HUES64 (cell line): ENCODE measurements around the gene C17orf100.
"Not testable (repeated sequence)": the region's sequence is repeated elsewhere in the genome, so short reads cannot be mapped to it uniquely, and the experiment has no call there.

Experiments
- H3K27ac ChIP-seq: 2 replicates; pipeline ENCODE4 v1.7.0; 2013; ENCODE audit warnings: low read depth, low read length, inconsistent platforms
- H3K27me3 ChIP-seq: 2 replicates; pipeline ENCODE4 v1.6.1; 2013; ENCODE audit warnings: mild to moderate bottlenecking, low read length; ENCODE audit not compliant: insufficient read depth
- H3K36me3 ChIP-seq: 2 replicates; pipeline ENCODE4 v1.6.1; 2013; ENCODE audit warnings: mild to moderate bottlenecking, low read length; ENCODE audit not compliant: insufficient read depth
- H3K4me1 ChIP-seq: 2 replicates; pipeline ENCODE4 v1.6.1; 2013; ENCODE audit warnings: mild to moderate bottlenecking, low read length, moderate library complexity; ENCODE audit not compliant: insufficient read depth
- H3K4me3 ChIP-seq: 2 replicates; pipeline ENCODE4 v1.5.1; 2013; ENCODE audit warnings: mild to moderate bottlenecking, low read length, moderate library complexity
- H3K9ac ChIP-seq: 2 replicates; pipeline ENCODE4 v1.6.1; 2013; ENCODE audit warnings: mild to moderate bottlenecking, low read depth, low read length
- H3K9me3 ChIP-seq: 2 replicates; pipeline ENCODE4 v1.6.1; 2013; ENCODE audit warnings: low read depth, low read length; ENCODE audit not compliant: insufficient read depth
- WGBS: fragments of 150-250, 120-280 bp; methylation state at CpG from one replicate; pipeline ENCODE4 v1.1.7; 2013; ENCODE audit warnings: missing lambda C conversion rate; 5-methylcytosine and 5-hydroxymethylcytosine counted together

Gene C17orf100

DNA sequence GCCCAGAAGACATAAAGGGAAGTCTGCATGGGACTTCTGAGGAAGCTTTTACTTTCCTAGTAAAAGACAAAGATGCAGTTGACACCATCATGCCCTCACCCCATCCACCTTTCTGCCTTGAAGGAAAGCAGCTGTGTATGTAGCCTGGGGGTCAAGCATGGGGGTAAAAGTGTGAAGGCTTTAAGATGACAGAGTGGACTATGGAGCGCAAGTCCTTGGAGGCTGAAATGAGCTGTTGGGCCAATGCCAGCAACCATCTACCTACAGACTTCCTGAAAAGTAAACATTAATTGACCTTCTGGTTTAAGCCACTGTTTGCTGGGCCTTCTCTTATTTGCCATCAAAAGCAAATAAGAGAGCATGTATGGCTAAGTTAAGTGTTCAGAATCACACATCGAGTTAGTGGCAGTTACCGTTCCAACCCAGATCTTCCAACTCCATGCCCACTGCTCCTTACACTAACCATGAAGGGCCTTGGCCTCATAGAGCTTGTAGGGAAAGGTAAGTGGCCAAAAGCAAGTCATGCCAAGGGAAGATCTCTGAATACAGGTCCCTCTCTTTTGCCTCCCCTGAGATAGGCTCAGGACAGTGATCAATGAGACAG, 31.6 kb downstream of the C17orf100 start:
- no peaks in the 10 kb centered on the region for H3K4me1 ChIP-seq
- WGBS: 100% methylated on average over 1 of the region's 3 CpGs

DNA sequence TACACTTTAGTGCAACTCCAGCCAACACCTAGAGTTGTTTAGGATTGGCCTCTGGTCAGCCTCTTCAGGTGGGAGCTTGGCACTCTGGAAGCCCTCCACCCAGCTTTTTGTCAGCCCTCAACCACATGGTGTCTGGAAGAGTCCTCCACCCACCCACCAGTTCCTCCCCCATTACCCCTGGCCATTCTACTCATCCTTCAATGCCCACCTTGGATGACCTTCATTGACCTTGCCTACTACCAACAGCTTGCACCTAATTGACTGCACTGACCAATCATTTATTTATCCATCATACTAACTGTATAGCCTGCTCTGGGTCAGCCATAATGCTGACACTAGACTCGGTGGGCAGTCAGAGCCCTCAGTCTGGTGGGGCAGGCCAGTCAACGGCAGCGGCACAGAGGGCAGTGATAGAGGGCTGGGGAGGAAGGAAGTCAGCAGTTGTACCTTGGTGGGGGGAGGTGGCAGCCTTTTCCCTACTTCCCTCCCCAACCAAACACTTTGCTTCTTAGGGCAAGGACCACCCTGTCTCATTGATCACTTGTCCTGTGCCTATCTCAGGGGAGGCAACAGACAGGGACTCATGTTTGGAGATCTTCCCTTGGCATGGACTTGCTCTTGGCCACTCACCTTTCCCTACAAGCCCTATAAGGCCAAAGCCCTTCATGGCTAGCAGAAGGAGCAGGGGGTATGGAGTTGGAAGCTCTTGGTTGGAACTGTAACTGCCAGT, 32.3 kb downstream of the C17orf100 start:
- no peaks in the 10 kb centered on the region for H3K9me3 ChIP-seq
- no peak overlapping the region for H3K27ac ChIP-seq
- H3K27me3 ChIP-seq: no peaks in the 10 kb centered on the region
- no peak overlapping the region for H3K4me3 ChIP-seq
- H3K9ac ChIP-seq: no peak overlapping the region
- no peaks in the 10 kb centered on the region for H3K36me3 ChIP-seq
- 87% methylated on average over 3 of the region's 3 CpGs for WGBS
- H3K4me1 ChIP-seq: no peaks in the 10 kb centered on the region

More for the DNA sequence above, 31.6 kb downstream of the C17orf100 start:
- Histone ChIP-seq H3K27ac (no peak overlapping the region), H3K4me3 (no peak overlapping the region), H3K9ac (no peak overlapping the region), H3K9me3 (no peaks in the 10 kb centered on the region), H3K27me3 (no peaks in the 10 kb centered on the region), H3K36me3 (no peaks in the 10 kb centered on the region)

DNA sequence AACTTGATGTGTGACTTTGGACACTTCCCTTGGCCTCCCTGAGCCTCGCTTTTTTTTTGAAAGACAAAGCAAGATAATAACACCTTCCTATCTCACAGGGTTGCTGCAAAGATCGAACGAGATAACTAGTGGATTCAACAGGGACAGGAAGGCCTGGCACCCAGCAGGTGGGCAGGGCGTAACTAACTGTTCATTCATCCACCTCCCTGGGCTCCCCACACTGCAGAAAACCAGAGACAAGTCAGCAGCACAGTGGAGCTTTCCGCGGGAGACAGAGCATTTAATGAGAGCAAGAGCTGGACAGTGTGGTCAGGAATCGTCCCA, 32.9 kb downstream of the C17orf100 start:
- Histone ChIP-seq H3K9me3 (no peaks in the 10 kb centered on the region), H3K9ac (no peak overlapping the region), H3K4me3 (no peak overlapping the region), H3K36me3 (no peaks in the 10 kb centered on the region), H3K27me3 (no peaks in the 10 kb centered on the region), H3K4me1 (no peaks in the 10 kb centered on the region), H3K27ac (no peak overlapping the region)
- 77% methylated on average over 7 of the region's 7 CpGs for WGBS

DNA sequence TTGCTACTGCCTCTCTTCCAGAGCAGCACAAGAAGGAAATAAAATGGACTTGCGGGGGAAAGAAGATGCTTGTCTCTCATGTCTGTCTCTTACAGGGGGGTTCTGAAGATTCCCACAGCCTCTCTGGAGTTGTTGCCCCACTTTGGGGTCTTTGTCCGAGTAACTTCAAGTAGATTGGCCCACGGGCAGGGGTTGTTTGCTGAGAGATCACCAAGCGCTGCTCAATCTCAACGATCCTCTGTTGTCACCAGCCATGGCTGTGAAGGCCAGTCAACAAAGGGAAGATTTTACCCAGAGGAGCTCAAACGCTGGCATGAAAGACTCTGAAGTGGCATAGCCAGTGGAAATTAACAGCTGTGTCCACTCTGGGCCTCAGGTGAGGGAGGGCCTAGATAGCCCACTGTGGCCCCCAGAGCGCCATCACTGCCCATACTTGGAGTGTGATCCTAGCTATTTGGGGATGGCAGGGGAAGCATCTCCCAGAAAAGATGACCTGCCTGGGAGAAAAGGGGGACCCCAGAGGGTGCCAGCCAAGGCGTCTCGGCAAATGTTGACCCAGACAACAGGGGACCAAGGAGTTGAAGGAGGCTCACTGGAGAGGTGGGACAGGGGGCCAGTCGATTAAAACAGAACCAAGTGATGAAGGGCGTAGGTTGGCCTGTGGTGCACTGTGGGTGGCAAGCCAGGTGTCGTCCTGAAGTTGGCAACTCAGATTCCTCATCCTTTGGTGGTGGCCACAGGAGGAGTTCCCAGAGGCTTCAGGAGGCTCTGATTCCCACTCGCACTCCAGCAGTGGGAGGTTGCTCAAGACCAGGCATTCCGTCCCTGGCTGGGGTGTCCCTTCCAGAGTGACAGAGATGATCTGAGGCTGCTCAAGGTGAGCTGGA, 33.6 kb downstream of the C17orf100 start:
- no peaks in the 10 kb centered on the region for H3K4me1 ChIP-seq
- no peaks in the 10 kb centered on the region for H3K9me3 ChIP-seq
- H3K4me3 ChIP-seq: no peak overlapping the region
- WGBS: 93% methylated on average over 14 of the region's 14 CpGs
- H3K36me3 ChIP-seq: no peaks in the 10 kb centered on the region
- H3K27me3 ChIP-seq: no peaks in the 10 kb centered on the region
- no peak overlapping the region for H3K27ac ChIP-seq
- H3K9ac ChIP-seq: no peak overlapping the region

DNA sequence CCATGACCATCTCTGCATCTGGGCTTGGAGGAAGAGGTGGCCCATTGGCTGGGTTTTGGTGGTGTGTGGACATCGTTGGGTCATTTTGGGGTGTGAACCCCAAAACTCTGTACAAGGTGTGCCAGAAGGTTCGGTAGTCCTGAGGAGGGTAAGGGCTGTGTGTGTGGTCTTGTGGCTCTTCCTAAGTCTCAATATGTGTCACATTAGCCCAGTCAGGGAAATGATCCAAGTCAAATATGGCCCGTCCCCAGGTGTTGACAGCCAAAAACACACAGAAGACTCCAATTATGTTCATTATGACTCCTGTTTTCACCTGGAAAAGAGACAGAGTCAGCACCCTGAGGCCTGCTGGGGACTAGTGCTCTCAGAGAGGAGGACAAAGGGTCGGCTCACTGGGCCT, 34.5 kb downstream of the C17orf100 start:
- Histone ChIP-seq H3K27me3 (no peaks in the 10 kb centered on the region), H3K27ac (no peak overlapping the region), H3K4me3 (no peak overlapping the region), H3K9me3 (no peaks in the 10 kb centered on the region), H3K4me1 (no peaks in the 10 kb centered on the region), H3K9ac (no peak overlapping the region), H3K36me3 (no peaks in the 10 kb centered on the region)
- WGBS: 92% methylated on average over 4 of the region's 4 CpGs

DNA sequence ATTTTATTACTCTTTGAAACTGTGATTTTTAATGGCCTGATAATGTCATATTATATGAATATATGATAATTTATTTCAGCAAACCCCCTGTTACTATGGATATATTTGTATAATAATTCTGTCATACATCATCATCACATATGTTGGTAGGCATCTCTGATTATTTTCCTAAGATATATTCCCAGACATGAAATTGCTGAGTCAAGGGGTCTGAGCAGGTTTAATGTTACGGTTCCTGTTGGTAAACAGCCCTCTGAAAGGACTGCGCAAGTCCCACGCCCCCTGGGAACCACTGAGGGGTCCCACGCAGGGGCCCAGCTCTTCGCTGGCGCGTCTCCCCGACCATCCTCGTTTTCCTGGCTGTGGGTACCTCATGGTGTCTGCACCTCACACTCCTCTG, 37.4 kb downstream of the C17orf100 start:
- Histone ChIP-seq H3K4me3 (no peak overlapping the region), H3K36me3 (no peaks in the 10 kb centered on the region), H3K27ac (no peak overlapping the region), H3K9ac (no peak overlapping the region), H3K4me1 (no peaks in the 10 kb centered on the region), H3K27me3 (no peaks in the 10 kb centered on the region), H3K9me3 (no peaks in the 10 kb centered on the region)
- 91% methylated on average over 9 of the region's 9 CpGs for WGBS

DNA sequence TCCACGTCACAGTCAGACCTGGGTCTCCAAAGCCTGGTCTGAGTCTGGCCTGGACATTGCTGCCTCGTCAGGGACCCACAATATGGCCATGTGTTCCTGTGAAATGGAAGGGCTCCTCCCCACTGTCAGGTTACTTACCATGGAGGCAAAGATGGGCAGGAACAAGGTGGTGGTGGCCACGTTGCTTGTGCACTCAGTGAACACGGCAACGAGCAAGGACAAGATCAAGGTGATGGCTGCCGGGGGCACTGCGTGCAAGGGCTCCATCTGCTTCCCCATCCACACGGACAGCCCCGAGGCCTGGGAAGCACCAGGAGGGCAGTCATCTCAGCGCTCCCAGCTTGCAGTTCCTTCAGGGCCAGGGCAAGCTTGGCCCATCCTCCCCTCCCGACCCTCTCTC, 39.1 kb downstream of the C17orf100 start:
- WGBS: 90% methylated on average over 11 of the region's 11 CpGs
- Histone ChIP-seq H3K27me3 (no peaks in the 10 kb centered on the region), H3K9ac (no peak overlapping the region), H3K36me3 (no peaks in the 10 kb centered on the region), H3K4me3 (no peak overlapping the region), H3K27ac (no peak overlapping the region), H3K9me3 (no peaks in the 10 kb centered on the region), H3K4me1 (no peaks in the 10 kb centered on the region)

DNA sequence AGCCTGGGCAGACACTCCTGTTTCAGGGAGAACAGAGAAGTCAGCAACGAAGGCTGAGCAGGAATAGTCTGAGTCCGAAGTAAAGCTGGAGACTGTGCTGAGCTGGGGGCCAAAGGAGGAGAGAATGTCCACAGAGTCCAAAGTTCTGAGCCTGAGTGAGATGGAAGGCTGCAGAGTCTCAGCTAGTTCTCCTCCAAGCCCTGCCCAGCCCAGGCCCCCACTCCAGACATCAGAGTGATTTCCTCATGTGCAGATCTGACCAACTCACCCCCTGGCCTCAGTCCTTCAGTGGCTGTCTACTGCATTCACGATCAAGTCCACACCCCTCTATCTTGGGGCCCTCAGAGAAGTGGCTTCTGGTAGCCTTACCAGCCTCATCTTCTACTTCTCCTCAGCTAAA, 40.0 kb downstream of the C17orf100 start:
- WGBS: 87% methylated on average over 3 of the region's 3 CpGs
- H3K27me3 ChIP-seq: no peaks in the 10 kb centered on the region
- no peaks in the 10 kb centered on the region for H3K9me3 ChIP-seq
- no peak overlapping the region for H3K27ac ChIP-seq
- H3K36me3 ChIP-seq: no peaks in the 10 kb centered on the region
- H3K4me1 ChIP-seq: no peaks in the 10 kb centered on the region
- no peak overlapping the region for H3K4me3 ChIP-seq
- no peak overlapping the region for H3K9ac ChIP-seq

DNA sequence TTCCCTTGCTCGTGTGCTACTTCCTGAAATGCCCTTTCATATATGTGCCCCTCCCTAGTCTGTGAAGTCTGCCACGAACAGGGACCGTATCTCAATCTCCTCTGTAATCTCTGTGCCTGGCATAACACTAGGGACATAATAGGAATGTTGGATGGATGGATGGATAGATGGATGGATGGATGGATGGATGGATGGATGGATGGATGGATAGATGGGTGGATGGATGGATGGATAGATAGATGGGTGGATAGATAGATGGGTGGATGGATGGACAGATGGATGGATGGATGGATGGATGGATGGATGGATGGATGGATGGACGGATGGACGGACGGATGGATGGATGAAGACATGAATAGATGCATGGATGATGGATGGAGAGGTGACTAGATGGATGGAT, 40.4 kb downstream of the C17orf100 start:
- WGBS: 89% methylated on average over 6 of the region's 6 CpGs
- H3K4me3 ChIP-seq, H3K9me3 ChIP-seq, H3K4me1 ChIP-seq, H3K27ac ChIP-seq, H3K27me3 ChIP-seq, H3K9ac ChIP-seq, H3K36me3 ChIP-seq: not testable (repeated sequence)

DNA sequence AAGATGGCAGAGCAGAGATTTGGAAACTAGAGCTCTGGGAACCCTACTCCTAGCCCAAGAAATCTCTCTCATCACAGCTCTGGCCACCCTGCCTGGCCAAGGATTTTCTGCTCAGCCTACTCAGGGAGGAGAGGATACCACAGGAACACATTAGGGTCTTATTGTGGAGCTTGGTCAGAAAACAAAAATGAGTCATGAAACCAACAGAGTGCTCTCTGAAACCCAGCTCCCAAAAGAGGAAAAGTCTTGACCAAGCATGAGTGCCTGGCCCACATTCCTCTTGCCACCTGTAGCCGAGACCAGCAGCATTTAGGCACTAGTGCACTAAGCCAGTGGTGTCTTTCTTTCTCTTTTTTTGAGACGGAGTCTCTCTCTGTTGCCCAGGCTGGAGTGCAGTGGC, 43.5 kb downstream of the C17orf100 start:
- Histone ChIP-seq H3K27ac (no peak overlapping the region), H3K9ac (no peak overlapping the region), H3K4me1 (no peaks in the 10 kb centered on the region), H3K9me3 (no peaks in the 10 kb centered on the region), H3K4me3 (no peak overlapping the region), H3K36me3 (no peaks in the 10 kb centered on the region), H3K27me3 (no peaks in the 10 kb centered on the region)
- WGBS: 90% methylated on average over 2 of the region's 2 CpGs

DNA sequence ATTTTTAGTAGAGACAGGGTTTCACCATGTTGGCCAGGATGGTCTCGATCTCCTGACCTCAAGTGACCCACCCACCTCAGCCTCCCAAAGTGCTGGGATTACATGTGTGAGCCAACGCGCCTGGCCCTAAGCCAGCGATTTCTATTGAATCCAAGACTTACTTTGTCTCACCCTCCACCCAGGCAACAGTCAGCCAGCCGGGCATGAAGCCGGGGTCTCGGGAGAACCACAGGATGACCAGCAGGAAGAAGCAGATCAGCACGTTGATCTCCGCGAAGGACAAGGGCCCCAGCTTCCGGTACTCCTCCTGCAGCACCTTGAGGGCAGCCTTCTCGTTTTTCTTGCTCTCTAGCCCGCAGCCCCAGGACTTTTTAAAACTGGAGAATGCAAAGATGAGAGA, 44.0 kb downstream of the C17orf100 start:
- no peaks in the 10 kb centered on the region for H3K9me3 ChIP-seq
- 93% methylated on average over 13 of the region's 13 CpGs for WGBS
- H3K27me3 ChIP-seq: no peaks in the 10 kb centered on the region
- H3K4me1 ChIP-seq: 0 out of 2 replicates have a peak, but pooled peaks cover 2% of the 10 kb centered on the region
- no peak overlapping the region for H3K27ac ChIP-seq
- no peak overlapping the region for H3K9ac ChIP-seq
- H3K36me3 ChIP-seq: no peaks in the 10 kb centered on the region
- H3K4me3 ChIP-seq: no peak overlapping the region
